Prostate gland (tissue), 2 donors: ENCODE data around the gene COL4A2. TPM values are rescaled to one million over a fixed set of nuclear protein-coding genes. Genes with fewer than 3 reads are reported as not detected.

Experiments used
- DNase-seq: peaks from one replicate; pipeline ENCODE4 v3.0.0-alpha.2; 2019; ENCODE audit warnings: low spot score
- H3K27ac ChIP-seq, 2 donors: fragments of 200-600 bp; sonication (generic); 2 replicates each; pipeline ENCODE4 v1.5.1; 2017 to 2019
- H3K27me3 ChIP-seq: fragments of 200-600 bp; sonication (generic); replicated peaks from 2 replicates; pipeline ENCODE4 v1.5.1; 2019; ENCODE audit not compliant: insufficient read depth
- H3K36me3 ChIP-seq, 2 donors: fragments of 200-600 bp; sonication (generic); 1 replicate in 1 of 2; 2 replicates in 1 of 2; pipeline versions ENCODE4 v1.5.1 to v1.8.1; 2017 to 2019
- H3K4me1 ChIP-seq: fragments of 200-600 bp; sonication (generic); replicated peaks from 2 replicates; pipeline ENCODE4 v1.5.1; 2019
- H3K4me3 ChIP-seq, 2 donors: fragments of 200-600 bp; sonication (generic); 2 replicates each; pipeline ENCODE4 v1.5.1; 2017 to 2019
- H3K9me3 ChIP-seq: fragments of 200-600 bp; sonication (generic); 2 replicates; pipeline ENCODE4 v1.5.1; 2017
- POLR2A ChIP-seq: fragments of 450-650 bp; IDR thresholded peaks from one replicate; pipeline ENCODE4 v1.6.1; 2016; ENCODE audit warnings: antibody characterized with exemption, mild to moderate bottlenecking
- POLR2AphosphoS5 ChIP-seq: sonication (generic); formaldehyde crosslinking; IDR thresholded peaks from one replicate; pipeline ENCODE4 v1.6.1; 2017; ENCODE audit warnings: antibody characterized with exemption
- WGBS: methylation state at CpG from one replicate; pipeline ENCODE4 v1.1.5; 2018; 5-methylcytosine and 5-hydroxymethylcytosine counted together
- intact Hi-C: fragments of 100-400 bp; cut with DNase I; formaldehyde crosslinking; loops from one replicate; pipeline ENCODE4 v1.14.2; 2022
- total RNA-seq, 2 donors: library from RNA; depleted of rRNA; stranded (reverse); fragments of >200 nt; gene quantifications; one replicate each; pipeline ENCODE4 v1.1.0, GENCODE V29; 2016
- TF ChIP-seq, protein P1 (sequence below), 4 experiments: fragments of 200-600 bp in 2 of 4; fragments of 450-650 bp in 2 of 4; sonication (generic) in 2 of 4; IDR thresholded peaks; 1 replicate in 3 of 4; 2 replicates in 1 of 4; pipeline ENCODE4 v1.5.1; 2016 to 2019; ENCODE audit warnings: antibody characterized with exemption in 4 of 4, mild to moderate bottlenecking in 2 of 4, moderate library complexity in 2 of 4

Gene COL4A2
- total RNA-seq, 2 donors from 2014 or later = 82.8 to 193 TPM

DNA sequence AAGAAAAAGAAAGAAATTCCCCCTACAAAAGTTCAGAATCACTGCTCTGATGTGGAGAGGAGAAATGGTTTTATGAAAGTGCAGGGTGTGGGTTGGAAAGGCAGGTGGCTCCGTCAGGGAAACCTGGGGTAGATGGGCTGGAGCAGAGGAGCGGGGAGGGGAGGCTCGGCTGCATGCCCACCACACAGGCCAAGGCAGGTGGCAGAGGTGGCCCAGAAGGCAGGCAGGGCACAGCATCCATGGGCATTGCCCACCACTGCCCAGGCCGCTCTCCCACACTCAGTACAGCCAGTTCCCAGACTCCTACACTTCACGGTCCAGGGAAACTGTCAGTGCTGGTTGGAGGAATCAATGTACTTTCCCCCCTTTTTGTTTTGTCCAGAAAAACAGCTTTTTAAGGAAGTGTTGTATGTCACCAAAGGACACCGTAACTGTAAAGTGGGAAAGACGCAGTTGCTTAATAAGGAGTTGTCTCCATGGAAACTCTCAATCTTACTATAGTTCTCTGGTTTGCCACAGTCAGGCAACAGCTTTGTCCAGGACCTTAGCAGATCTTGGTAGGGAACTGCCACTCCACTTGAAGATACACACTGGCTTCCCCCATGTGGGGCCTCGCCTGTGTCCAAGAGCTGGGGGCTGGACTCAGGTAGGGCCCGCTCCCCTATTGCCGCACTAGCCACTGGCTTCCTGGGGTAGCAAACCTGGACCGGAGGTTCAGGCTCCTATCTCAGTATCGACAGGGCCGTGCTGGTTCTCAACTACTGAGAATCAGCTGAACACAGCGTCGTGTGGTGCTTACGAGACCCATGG is 171.5 kb downstream of the COL4A2 start:
- Histone ChIP-seq H3K36me3 (no peaks in the 10 kb centered on the region), H3K27me3 (no peaks in the 10 kb centered on the region), H3K4me1 (no peaks in the 10 kb centered on the region), H3K27ac (no peak overlapping the region), H3K4me3 (no peak overlapping the region), H3K9me3 (no peaks in the 10 kb centered on the region)
- DNase-seq = no peak
- WGBS = 81% methylated on average over 16 of the region's 16 CpGs
- TF ChIP-seq POLR2A (no peak), POLR2AphosphoS5 (no peak)
- TF ChIP-seq, protein P1, sequence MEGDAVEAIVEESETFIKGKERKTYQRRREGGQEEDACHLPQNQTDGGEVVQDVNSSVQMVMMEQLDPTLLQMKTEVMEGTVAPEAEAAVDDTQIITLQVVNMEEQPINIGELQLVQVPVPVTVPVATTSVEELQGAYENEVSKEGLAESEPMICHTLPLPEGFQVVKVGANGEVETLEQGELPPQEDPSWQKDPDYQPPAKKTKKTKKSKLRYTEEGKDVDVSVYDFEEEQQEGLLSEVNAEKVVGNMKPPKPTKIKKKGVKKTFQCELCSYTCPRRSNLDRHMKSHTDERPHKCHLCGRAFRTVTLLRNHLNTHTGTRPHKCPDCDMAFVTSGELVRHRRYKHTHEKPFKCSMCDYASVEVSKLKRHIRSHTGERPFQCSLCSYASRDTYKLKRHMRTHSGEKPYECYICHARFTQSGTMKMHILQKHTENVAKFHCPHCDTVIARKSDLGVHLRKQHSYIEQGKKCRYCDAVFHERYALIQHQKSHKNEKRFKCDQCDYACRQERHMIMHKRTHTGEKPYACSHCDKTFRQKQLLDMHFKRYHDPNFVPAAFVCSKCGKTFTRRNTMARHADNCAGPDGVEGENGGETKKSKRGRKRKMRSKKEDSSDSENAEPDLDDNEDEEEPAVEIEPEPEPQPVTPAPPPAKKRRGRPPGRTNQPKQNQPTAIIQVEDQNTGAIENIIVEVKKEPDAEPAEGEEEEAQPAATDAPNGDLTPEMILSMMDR (IDR thresholded peaks at IDR 0.05) = no peak
- intact Hi-C loops = no loop called here

DNA sequence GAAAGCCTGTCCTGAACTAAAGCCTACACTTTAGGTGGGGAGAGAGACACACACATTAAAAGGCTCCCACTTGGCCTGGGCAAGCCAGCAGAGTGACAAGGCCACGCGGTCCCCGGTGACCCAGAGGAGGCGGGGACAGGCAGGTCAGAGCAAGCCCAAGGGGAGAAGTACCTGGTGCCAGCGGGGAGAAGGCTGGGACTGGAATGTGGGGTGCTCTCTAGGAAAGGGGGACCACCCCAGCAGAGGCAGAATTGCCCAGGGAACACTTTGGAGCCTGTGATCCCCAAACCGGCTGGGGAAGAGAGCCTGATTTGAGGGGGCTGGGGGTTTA is 172.1 kb downstream of the COL4A2 start:
- Histone ChIP-seq H3K36me3 (no peaks in the 10 kb centered on the region), H3K4me3 (no peak overlapping the region), H3K9me3 (no peaks in the 10 kb centered on the region), H3K27ac (no peak overlapping the region), H3K27me3 (no peaks in the 10 kb centered on the region), H3K4me1 (no peaks in the 10 kb centered on the region)
- DNase-seq = no peak
- WGBS = 68% methylated on average over 6 of the region's 6 CpGs
- TF ChIP-seq POLR2AphosphoS5 = no peak
- TF ChIP-seq, protein P1 (IDR thresholded peaks at IDR 0.05) = no peak
- no peak for TF ChIP-seq POLR2A
- intact Hi-C loops = no loop called here

DNA sequence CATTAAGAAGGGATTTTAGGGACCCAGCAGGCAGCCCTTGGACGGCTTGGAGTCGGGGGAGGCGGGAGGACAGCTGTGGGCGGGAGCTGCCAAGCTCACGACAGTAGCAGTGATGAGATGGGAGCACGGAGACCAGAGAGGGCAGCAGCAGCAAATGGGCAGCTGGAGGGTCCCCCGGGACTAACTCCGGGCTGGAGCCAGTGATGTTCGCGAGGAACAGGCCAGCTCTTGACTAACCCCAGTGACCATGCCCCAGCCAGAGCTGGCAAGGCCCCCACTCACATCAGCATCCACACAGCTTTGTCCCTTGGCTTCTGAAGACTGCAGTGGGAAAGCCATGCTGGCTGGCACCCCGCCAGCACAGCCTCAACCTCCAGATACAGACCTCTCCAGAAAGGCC is 172.6 kb downstream of the COL4A2 start:
- H3K4me1 ChIP-seq = no peaks in the 10 kb centered on the region
- DNase-seq = no peak
- no peak overlapping the region for H3K4me3 ChIP-seq
- no peak for TF ChIP-seq POLR2A
- no peak for TF ChIP-seq POLR2AphosphoS5
- TF ChIP-seq, protein P1 (IDR thresholded peaks at IDR 0.05) = no peak
- intact Hi-C loops = no loop called here
- 81% methylated on average over 11 of the region's 11 CpGs for WGBS
- no peak overlapping the region for H3K27ac ChIP-seq
- H3K27me3 ChIP-seq = no peaks in the 10 kb centered on the region
- H3K36me3 ChIP-seq = no peaks in the 10 kb centered on the region
- no peaks in the 10 kb centered on the region for H3K9me3 ChIP-seq

DNA sequence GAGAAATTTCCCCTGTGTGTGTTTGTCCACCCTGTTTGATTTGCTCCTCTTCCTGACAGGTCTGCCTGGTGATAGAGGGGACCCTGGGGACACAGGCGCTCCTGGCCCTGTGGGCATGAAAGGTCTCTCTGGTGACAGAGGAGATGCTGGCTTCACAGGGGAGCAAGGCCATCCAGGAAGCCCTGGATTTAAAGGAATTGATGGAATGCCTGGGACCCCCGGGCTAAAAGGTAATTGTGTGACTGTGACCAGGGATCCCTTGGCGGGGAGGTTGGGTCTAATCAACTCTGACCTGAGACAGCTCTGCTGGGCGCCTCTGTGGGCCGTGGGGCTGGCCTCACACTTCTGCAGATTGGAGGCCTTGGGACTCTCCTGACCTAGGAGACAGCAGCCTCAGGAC is 173.1 kb downstream of the COL4A2 start:
- no peak for TF ChIP-seq POLR2AphosphoS5
- TF ChIP-seq POLR2A = no peak
- TF ChIP-seq, protein P1 (IDR thresholded peaks at IDR 0.05) = no peak
- no peaks in the 10 kb centered on the region for H3K9me3 ChIP-seq
- no peaks in the 10 kb centered on the region for H3K4me1 ChIP-seq
- no peak for DNase-seq
- 80% methylated on average over 5 of the region's 5 CpGs for WGBS
- intact Hi-C loops = no loop called here
- no peak overlapping the region for H3K4me3 ChIP-seq
- no peak overlapping the region for H3K27ac ChIP-seq
- H3K27me3 ChIP-seq = no peaks in the 10 kb centered on the region
- no peaks in the 10 kb centered on the region for H3K36me3 ChIP-seq

DNA sequence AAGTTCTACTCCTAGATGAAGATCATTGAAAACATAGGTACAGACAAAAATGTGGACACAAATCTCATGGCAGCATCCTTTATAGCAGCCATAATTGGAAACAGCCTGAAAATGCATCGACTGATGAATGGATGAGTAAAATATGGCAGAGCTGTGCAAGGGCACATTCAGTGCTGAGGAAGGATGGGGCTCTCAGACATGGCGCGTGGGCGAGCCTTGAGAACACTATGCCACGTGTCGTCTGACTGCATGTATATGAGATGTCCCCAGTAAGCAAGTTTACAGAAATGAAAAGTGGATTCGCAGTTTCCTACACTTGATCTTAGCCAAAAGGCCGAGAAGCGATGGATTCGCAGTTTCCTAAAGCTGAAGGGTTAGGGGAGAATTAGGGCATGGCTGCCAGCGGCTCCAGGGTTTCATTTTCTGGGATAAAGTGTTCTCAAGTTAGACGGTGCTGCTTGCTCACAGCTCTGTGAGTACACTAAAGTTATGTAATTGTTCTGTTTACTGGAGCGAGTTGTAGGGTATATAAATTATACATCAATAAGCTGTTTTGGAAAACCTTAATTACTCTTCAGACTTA is 176.4 kb downstream of the COL4A2 start:
- no peak for DNase-seq
- Histone ChIP-seq H3K27me3 (no peaks in the 10 kb centered on the region), H3K27ac (no peak overlapping the region), H3K36me3 (no peaks in the 10 kb centered on the region), H3K4me1 (no peaks in the 10 kb centered on the region), H3K9me3 (no peaks in the 10 kb centered on the region), H3K4me3 (no peak overlapping the region)
- intact Hi-C loops = no loop called here
- TF ChIP-seq POLR2AphosphoS5 (no peak), POLR2A (no peak)
- TF ChIP-seq, protein P1 (IDR thresholded peaks at IDR 0.05) = no peak
- 83% methylated on average over 13 of the region's 13 CpGs for WGBS
